WI38 (cell line): ENCODE data around the gene RAPGEF2.
"Not testable (repeated sequence)": the region's sequence is repeated elsewhere in the genome, so short reads cannot be mapped to it uniquely, and the experiment has no call there.

Source experiments
- H3K4me3 ChIP-seq: 2 replicates; pipeline ENCODE4 v1.5.1; 2011; ENCODE audit warnings: low read depth, mild to moderate bottlenecking, control low read depth, low read length
- CTCF ChIP-seq: IDR thresholded peaks from 2 replicates; pipeline ENCODE4 v1.5.1; 2012; ENCODE audit warnings: low read depth, mild to moderate bottlenecking, control low read depth, low read length

The RAPGEF2 gene

GRCh38 chr4:159177265-159178150, 74.6 kb downstream of the RAPGEF2 start:
- H3K4me3 ChIP-seq, result no peak overlapping the region
- TF ChIP-seq CTCF, result no peak

- TF ChIP-seq CTCF, result no peak
- no peak overlapping the region for H3K4me3 ChIP-seq
Observed at GRCh38 chr4:159178151-159178546, 75.3 kb downstream of the RAPGEF2 start.

- TF ChIP-seq CTCF, result no peak
- no peak overlapping the region for H3K4me3 ChIP-seq
Observed at GRCh38 chr4:159178979-159179969, 76.4 kb downstream of the RAPGEF2 start.

DNA sequence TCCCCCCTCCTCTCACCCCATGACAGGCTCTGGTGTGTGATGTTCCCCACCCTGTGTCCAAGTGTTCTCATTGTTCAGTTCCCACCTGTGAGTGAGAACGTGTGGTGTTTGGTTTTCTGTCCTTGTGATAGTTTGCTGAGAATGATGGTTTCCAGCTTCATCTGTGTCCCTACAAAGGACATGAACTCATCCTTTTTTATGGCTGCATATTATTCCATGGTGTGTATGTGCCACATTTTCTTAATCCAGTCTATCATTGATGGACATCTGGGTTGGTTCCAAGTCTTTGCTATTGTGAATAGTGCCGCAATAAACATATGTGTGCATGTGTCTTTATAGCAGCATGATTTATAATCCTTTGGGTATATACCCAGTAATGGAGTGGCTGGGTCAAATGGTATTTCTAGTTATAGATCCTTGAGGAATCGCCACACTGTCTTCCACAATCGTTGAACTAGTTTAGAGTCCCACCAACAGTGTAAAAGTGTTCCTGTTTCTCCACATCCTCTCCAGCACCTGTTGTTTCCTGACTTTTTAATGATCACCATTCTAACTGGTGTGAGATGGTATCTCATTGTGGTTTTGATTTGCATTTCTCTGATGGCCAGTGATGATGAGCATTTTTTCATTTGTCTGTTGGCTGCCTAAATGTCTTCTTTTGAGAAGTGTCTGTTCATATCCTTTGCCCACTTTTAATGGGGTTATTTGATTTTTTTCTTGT, 81.2 kb downstream of the RAPGEF2 start:
- not testable (repeated sequence) for H3K4me3 ChIP-seq

DNA sequence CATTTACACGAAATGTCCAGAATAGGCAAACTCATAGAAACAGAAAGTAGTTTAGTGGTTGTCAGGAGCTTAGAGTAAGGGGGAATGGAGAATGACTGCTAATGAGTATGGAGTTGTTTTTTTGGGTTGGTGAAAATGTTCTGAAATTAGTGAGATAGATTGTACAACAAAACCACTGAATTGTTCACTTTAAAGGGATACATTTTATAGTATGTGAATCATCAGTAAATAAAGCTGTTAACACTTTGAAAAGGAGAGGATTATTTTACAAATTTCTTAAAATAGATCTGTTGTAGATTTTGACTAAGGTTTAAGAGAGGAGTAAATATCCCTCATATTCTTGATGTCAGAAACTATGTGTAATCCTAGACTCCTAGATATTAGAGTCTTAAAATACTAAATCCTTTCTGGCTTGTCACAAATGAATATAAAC, 82.7 kb downstream of the RAPGEF2 start:
- no peak overlapping the region for H3K4me3 ChIP-seq

DNA sequence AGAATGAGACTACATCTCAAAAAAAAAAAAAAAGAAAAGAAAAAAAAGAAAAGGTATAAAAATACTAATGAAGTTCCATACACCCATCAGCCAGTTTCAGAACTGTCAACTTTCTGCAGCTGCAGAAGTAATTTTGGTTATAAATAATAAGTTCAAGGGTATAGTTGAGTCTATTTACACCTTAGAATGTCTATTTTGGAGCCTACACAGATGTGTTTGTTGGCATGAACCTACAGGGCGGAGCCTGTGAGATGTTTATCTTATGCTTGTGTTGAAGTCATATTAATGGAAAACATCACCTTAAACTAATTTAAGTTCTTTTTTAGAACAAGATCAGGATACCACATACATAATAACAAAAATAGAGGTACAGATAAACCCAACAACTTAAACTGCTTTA, 85.8 kb downstream of the RAPGEF2 start:
- no peak overlapping the region for H3K4me3 ChIP-seq
- no peak for TF ChIP-seq CTCF

More for the DNA sequence above, 82.7 kb downstream of the RAPGEF2 start:
- TF ChIP-seq CTCF, result no peak

DNA sequence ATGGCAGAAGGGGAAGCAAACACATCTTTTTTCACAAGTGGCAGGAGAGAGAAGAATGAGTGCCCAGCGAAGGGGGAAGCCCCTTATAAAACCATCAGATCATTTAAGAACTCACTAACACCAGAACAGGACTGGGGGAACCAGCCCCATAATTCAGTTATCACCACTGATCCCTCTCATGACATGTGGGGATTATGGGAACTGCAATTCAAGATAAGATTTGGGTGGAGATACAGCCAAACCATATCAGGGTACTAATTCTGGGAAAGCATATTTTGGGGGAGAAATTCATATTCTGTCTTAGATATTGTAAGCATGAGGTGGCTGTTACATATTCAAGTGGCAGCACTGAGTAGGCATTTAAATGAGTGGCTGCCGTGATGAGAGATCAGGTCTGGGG, 87.8 kb downstream of the RAPGEF2 start:
- TF ChIP-seq CTCF, result no peak
- no peak overlapping the region for H3K4me3 ChIP-seq
